Measurements from ENCODE around the gene OR2T11.
A peak's percentile ranks its signal among the peaks of the same experiment; 100 is the strongest.
"Not testable (repeated sequence)": the region's sequence is repeated elsewhere in the genome, so short reads cannot be mapped to it uniquely, and the experiment has no call there.

Gene OR2T11

DNA sequence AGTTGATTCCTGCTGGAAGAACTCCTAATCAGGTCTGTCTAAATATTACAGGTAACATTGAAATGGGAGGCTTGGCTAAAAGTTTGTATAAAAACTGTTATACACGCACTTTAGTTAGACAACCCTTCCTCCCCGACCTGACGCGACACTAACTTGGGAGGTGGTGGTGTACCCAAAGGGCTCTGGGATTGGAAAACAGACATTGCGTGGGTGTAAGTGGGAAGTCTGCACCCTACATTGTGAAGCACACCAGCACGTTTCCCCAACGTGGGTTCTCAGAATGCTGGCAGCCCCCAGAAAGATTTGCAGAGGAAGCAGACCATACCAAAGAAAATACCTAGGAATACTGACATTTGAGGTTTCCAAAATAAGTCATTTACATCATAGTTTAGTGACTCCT lies 16.8 kb downstream of the OR2T11 start:
- DNase-seq: no peak

DNA sequence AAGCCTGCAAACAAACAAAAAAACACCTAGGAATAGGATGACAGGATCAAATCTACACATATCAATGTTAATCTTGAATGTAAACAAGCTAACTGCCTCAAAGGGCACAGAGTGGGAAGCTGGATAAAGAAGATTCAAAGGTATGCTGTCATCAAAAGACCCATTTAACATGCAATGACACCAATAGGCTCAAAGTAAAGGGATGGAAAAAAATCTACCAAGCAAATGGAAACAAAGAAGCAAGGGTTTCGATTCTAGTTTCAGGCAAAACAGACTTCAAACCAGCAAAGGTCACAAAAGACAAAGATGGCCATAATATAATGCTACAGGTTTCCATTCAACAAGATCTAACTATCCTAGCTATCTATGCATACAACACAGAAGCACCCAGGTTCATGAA lies 21.1 kb downstream of the OR2T11 start:
- no peak for DNase-seq

DNA sequence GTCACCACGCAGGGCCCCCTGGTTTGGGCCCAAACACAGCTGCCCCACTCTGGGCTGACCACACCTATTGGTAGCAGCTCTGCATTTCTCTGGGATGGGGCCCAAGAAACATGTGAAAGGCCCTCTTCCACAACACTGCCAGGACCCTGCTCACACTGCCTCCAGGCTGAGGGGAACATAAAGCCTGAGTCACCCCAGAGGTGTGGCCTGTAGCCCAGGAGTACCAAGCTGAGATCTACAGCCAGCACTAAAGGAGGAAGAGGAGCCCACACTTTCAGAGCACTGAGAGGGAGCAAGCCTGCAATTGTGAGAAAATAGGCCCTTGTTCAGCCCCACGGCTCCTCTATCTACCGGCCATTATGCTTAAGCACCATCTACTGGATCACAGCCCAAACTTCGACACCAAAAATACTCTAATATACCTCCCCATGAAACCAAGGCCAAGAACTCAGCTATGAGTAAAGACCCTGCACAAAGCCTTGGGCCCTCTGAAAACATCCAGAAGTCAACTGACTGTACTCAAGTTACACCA lies 22.9 kb downstream of the OR2T11 start:
- peak in 1 of 5 donors; percentile 14 for DNase-seq

DNA sequence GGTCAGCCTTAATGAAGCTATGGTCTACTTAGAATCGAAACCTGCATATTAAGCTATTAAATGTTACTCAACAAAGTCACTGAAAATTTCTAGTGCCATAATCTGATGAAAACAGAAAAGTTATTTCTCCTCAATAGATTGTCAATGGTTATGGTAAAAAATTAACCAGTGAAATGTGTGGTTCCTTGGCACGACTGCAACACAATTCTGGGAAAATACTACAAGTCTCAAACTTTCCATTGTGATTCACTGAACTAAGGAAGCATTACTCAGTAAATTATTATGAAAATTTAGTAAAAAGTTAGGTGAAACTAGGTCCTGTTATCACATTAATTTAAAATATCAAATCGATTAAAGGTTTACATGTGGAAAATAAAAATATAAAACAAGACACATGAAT lies 24.6 kb downstream of the OR2T11 start:
- DNase-seq: no peak

DNA sequence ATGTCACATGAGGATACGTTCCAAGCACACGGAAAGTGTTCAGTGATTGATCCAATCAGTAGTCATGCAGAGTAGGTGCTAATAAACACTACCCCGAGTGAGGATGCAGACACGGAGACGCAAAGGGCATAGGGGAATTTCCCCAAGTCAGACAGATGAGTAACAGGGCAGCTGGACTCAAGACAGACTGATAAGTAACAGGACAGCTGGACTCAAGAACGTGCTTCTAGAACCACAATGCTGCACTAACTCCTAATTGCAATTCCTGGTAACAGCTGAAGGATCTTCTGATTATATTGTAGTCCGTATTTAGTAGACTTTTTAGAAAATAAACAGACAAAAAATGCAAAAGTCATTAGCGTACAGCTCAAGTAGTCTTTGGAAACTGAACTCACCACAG lies 35.5 kb downstream of the OR2T11 start:
- no peak for DNase-seq

DNA sequence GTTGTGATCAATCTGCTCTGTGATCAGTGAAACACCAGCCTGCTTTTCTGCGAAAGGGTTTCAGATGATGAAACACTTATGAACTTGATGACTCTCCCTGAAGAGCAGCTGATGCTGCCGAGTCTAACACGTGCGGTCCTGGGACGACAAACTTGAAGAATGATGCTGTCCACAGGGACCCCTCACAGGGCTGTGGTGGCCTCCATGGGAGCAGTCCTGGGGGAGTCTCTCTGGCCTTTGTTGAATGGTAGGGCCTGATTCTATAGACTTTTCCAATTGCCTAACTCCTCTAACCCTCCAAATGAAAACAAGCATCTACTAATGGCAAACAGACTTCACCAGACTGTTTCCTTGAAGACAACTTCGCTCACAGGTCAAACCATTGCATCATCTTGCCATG lies 37.3 kb downstream of the OR2T11 start, which contains the start of gene OR2T10:
OR2T10 (minus strand) TSS at position 112 of the 400 bp plus-strand sequence. CDS start 3,932 bp downstream, outside the sequence.
- no peak for DNase-seq

DNA sequence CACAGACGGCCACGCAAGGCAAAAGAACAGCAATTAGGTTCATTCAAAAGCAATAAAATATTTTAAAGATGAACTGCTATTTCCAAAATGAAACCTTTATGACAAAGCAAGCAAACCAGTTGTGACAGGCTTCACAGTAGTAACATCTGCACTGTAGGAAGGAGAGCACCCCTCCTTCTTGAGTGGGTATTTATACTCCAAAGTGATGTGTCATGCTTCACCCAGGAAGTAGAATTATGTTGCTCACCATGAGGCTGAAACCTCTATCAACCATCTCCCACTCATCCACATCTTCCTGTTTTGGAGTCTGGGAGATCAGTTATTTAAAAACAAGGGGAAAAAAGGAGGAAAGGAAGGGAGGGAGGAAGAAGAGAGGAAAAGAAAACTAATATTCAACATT lies 38.3 kb downstream of the OR2T11 start:
- DNase-seq: peak in 1 of 5 donors; percentile 12

DNA sequence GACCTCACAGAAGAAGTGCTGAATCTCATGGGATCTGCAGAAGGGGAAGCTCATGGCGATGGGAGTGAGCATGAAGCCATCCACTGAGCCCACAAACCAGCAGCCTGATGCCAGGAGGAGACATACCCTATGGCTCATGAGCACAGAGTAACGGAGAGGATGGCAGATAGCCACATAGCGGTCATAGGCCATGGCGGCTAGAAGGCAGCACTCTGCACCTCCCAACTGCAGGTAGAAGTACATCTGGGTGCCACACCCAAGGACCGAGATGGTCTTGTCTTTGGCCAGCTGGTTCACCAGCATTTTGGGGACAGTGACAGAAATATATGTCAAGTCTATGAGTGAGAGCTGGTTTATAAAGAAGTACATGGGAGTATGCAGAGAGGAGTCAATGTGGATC lies 41.7 kb downstream of the OR2T11 start:
- no peak for DNase-seq

DNA sequence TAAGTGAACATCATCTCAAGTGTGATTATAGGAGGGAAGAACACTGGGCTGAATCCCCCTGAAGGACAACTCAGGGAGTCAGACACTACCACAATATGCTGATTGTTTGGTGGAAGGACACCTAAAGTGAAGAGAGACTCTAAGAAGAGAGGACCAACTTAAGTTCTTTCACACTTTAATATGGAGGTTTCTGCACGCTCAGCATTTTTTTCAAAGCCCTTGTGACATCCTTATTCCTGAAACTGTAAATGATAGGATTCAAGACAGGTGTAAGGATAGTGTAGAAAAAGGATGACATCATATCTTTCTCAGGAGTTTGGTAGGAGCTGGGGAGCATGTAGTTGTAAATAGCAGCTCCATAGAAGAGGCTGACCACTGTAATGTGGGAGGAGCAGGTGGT lies 42.2 kb downstream of the OR2T11 start:
- no peak for DNase-seq

DNA sequence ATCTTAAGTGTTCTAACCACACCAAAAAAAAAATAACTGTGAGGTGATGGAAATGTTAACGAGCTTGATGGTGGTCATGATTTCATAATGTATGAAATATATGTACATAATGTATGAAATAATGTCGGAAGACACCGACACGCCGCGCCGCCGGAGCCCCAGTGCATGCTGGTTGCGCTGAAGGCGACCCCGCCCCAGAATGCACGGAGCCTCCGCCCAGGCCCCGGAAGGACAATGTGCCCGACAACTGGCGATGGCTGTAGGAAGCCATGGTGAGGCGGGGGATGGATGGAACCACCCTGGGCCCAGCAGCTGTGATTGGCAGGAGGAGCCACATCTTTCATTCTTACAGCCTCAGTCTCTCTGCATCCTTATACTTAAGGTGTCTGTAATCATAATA lies 44.8 kb downstream of the OR2T11 start:
- DNase-seq: no peak

DNA sequence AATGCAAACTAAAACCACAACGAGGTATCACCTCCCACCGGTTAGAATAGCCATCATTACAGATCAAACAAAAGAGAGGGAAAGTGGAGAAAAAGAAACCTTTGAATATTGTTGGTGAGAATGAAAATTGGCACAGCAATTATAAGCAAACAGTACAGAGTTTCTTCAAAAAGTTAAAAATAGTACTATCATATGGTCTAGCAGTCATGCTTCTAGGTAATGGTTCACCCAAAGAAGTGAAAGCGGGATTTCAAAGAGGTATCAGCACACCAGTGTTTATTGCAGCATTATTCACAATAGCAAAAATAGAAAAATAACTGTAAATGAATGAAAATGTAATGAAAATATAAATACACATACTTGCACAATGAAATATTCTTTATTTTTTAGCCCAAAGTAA lies 45.6 kb downstream of the OR2T11 start:
- no peak for DNase-seq

DNA sequence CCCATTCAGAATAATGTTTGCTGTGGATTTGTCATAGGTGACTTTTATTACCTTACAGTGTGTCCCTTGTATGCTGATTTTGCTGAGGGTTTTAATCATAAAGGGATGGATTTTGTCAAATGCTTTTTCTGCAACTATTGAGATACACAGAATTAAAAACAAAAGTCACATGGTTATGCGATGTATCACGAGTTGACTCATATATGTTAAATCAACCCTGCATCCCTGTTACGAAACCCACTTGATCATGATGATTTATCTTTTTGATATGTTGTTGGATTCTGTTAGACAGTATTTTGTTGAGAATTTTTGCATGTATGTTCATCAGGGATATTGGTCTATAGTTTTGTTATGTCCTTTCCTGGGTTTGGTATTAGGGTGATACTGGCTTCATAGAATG lies 49.6 kb downstream of the OR2T11 start:
- DNase-seq: peak in 1 of 5 donors; percentile 13

DNA sequence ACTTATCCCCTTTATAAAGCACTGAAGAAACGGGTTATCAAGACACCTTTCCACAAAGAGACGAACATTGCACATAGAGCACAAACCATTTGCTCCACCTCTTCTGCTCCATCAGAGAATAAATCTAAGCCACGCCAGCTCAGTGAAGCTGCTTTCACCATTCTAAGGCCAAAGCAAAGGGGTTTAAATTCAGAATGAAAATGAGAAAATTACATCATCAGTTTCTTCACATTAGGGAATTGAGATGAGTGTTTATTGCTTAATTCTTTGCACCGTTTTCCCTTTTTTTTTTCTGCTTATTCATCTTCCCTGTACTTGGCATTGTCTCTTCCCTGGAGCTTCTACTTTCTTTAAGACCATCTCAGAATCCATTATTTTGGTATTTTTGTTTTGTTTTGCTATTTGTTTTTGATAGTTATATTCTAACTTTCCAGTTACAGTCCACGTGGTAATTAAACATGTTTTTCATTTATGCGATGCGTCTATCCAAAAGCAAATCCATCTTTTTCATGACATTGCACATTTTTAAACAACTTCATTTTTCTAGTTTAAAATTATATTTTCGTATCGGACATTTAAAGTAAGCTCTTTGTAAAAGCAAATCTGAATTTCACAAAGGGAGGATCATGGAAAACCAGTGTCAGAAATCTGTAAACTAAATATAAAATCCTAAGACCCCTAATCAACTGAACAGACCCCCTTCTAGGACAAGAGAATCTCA lies 58.5 kb downstream of the OR2T11 start:
- DNase-seq: no peak

DNA sequence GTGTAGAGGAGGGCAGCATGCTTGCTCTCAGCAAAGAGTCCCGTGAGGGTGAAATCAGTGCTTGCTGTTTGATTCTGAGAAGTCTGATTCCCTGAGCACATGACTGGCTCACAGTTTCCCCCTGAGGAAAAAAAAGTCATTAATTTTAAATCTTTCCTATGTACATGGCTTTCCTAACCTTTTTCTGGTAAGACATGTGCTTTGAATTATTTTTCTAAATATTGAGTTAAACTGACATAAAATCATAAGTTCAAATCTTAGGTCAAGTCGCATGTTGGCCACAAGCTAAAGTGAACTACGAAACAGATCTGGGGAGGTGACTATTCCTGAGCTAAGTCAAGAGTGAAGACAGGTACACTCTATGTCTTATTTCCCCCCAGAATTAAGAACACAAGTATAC lies 60.2 kb downstream of the OR2T11 start, which contains the start of gene OR2T34:
OR2T34 (minus strand) TSS at position 101 of the 400 bp plus-strand sequence; CDS start at position 101, 0 bp downstream.
- not testable (repeated sequence) for DNase-seq

DNA sequence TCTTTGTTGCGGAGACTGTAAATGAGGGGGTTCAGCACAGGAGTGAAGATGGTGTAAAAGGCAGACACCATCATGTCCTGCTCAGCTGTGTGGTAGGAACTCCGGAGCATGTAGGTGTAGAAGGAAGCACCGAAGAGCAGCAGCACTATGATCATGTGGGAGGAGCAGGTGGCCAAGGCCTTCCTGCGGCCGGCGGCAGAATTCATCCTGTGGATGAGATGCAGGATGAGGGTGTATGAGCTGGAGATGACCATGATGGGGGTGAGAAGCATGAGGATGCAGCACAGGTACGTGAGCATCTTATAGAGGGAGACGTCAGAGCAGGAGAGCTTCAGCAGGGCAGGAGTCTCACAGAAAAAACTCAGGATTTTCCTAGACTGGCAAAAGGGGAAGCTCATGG lies 61.0 kb downstream of the OR2T11 start:
- DNase-seq: not testable (repeated sequence)
